ENCODE measurements around the gene TTYH2. TPM values are rescaled to one million over a fixed set of nuclear protein-coding genes. Genes with fewer than 3 reads are reported as not detected.

The TTYH2 gene
- total RNA-seq, 1 experiment from 2014 or later = 5.4 TPM

- H3K4me1 Mint-ChIP-seq (ENCODE audit: low read depth, unreplicated experiment) = peaks cover 14% of the 10 kb centered on the region
- H3K27ac Mint-ChIP-seq (ENCODE audit: unreplicated experiment) = no peak overlapping the region
- Histone ChIP-seq H3K27me3 (replicated peaks; ENCODE audit: control insufficient read depth, insufficient read depth, low read length) (no peaks in the 10 kb centered on the region), H3K36me3 (ENCODE audit: control insufficient read depth, insufficient read depth, low read length) (no peaks in the 10 kb centered on the region), H3K4me1 (peaks cover 11% of the 10 kb centered on the region), H3K9me3 (no peaks in the 10 kb centered on the region), H3K4me3 (ENCODE audit: low read depth, low read length) (no peak overlapping the region)
- peaks cover 13% of the 10 kb centered on the region for H3K36me3 Mint-ChIP-seq (ENCODE audit: insufficient read depth, unreplicated experiment)
- ChIA-PET POLR2A (interaction anchor here (0.7 kb wide), 1 partner anchor 80 kb away, joined by 3 read pairs; no protein-coding TSS in a partner anchor), CTCF (interaction anchor here (0.6 to 0.7 kb wide), 2 partner anchors 80 to 151 kb away, joined by 3 read pairs; no protein-coding TSS in a partner anchor)
- no TSS peak for BruUV-seq (replicated peaks)
- H3K9me3 Mint-ChIP-seq (ENCODE audit: unreplicated experiment) = no peaks in the 10 kb centered on the region
- no peak for TF ChIP-seq CTCF (IDR thresholded peaks at IDR 0.05; ENCODE audit: insufficient read depth in 1 of 2, low read depth in 1 of 2, low read length in 1 of 2, severe bottlenecking in 1 of 2, unreplicated experiment in 1 of 2)
- no peaks in the 10 kb centered on the region for H3K27me3 Mint-ChIP-seq (ENCODE audit: insufficient read depth, unreplicated experiment)
- H3K4me3 Mint-ChIP-seq (ENCODE audit: unreplicated experiment) = no peak overlapping the region
- no peak for DNase-seq
- intact Hi-C loops (cut with micrococcal nuclease; ENCODE audit: unreplicated experiment) = loop anchor here (10.0 kb wide), 1 partner anchor 148 kb away; the partner anchor contains the start of genes BTBD17 and GPR142
Observed at GRCh38 chr17:74217037-74217730, 3.8 kb downstream of the TTYH2 start.

GRCh38 chr17:74217888-74218287 lies 4.5 kb downstream of the TTYH2 start:
- H3K27ac Mint-ChIP-seq (ENCODE audit: unreplicated experiment) = no peak overlapping the region
- POLR2A ChIA-PET = no interaction called here
- CTCF ChIA-PET = no interaction called here

GRCh38 chr17:74218436-74218835 lies 5.1 kb downstream of the TTYH2 start:
- Histone ChIP-seq H3K27me3 (replicated peaks; ENCODE audit: control insufficient read depth, insufficient read depth, low read length) (no peaks in the 10 kb centered on the region), H3K4me1 (peaks cover 6% of the 10 kb centered on the region; the same call in 1 of the 2 replicates), H3K36me3 (ENCODE audit: control insufficient read depth, insufficient read depth, low read length) (no peaks in the 10 kb centered on the region), H3K9me3 (no peaks in the 10 kb centered on the region), H3K4me3 (ENCODE audit: low read depth, low read length) (no peak overlapping the region)
- CTCF ChIA-PET = no interaction called here
- no peak overlapping the region for H3K27ac Mint-ChIP-seq (ENCODE audit: unreplicated experiment)
- POLR2A ChIA-PET = no interaction called here
- H3K9me3 Mint-ChIP-seq (ENCODE audit: unreplicated experiment) = no peaks in the 10 kb centered on the region
- no peak overlapping the region for H3K4me3 Mint-ChIP-seq (ENCODE audit: unreplicated experiment)
- no TSS peak for BruUV-seq (replicated peaks)
- no peak for DNase-seq
- H3K4me1 Mint-ChIP-seq (ENCODE audit: low read depth, unreplicated experiment) = peaks cover 6% of the 10 kb centered on the region
- no peaks in the 10 kb centered on the region for H3K27me3 Mint-ChIP-seq (ENCODE audit: insufficient read depth, unreplicated experiment)
- TF ChIP-seq CTCF (IDR thresholded peaks at IDR 0.05; ENCODE audit: insufficient read depth in 1 of 2, low read depth in 1 of 2, low read length in 1 of 2, severe bottlenecking in 1 of 2, unreplicated experiment in 1 of 2) = no peak
- intact Hi-C loops (cut with micrococcal nuclease; ENCODE audit: unreplicated experiment) = loop anchor here (10.0 kb wide), 1 partner anchor 146 kb away; the partner anchor contains the start of genes BTBD17 and GPR142
- H3K36me3 Mint-ChIP-seq (ENCODE audit: insufficient read depth, unreplicated experiment) = peaks cover under 1% of the 10 kb centered on the region

More at GRCh38 chr17:74217888-74218287, 4.5 kb downstream of the TTYH2 start:
- no peaks in the 10 kb centered on the region for H3K27me3 ChIP-seq (replicated peaks; ENCODE audit: control insufficient read depth, insufficient read depth, low read length)
- H3K4me1 Mint-ChIP-seq (ENCODE audit: low read depth, unreplicated experiment) = peaks cover 10% of the 10 kb centered on the region
- TF ChIP-seq CTCF (IDR thresholded peaks at IDR 0.05; ENCODE audit: insufficient read depth in 1 of 2, low read depth in 1 of 2, low read length in 1 of 2, severe bottlenecking in 1 of 2, unreplicated experiment in 1 of 2) = no peak
- no peak overlapping the region for H3K4me3 Mint-ChIP-seq (ENCODE audit: unreplicated experiment)
- peaks cover 9% of the 10 kb centered on the region for H3K4me1 ChIP-seq
- no peak for DNase-seq
- peaks cover 6% of the 10 kb centered on the region for H3K36me3 Mint-ChIP-seq (ENCODE audit: insufficient read depth, unreplicated experiment)
- intact Hi-C loops (cut with micrococcal nuclease; ENCODE audit: unreplicated experiment) = loop anchor here (10.0 kb wide), 1 partner anchor 147 kb away; the partner anchor contains the start of genes BTBD17 and GPR142
- no peaks in the 10 kb centered on the region for H3K36me3 ChIP-seq (ENCODE audit: control insufficient read depth, insufficient read depth, low read length)
- H3K9me3 ChIP-seq = no peaks in the 10 kb centered on the region
- no peaks in the 10 kb centered on the region for H3K9me3 Mint-ChIP-seq (ENCODE audit: unreplicated experiment)
- H3K4me3 ChIP-seq (ENCODE audit: low read depth, low read length) = no peak overlapping the region
- no TSS peak for BruUV-seq (replicated peaks)
- H3K27me3 Mint-ChIP-seq (ENCODE audit: insufficient read depth, unreplicated experiment) = no peaks in the 10 kb centered on the region
